ENCODE data around the gene SOCS6.
"Not testable (repeated sequence)": the region's sequence is repeated elsewhere in the genome, so short reads cannot be mapped to it uniquely, and the experiment has no call there.

GRCh38 chr18:70249861-70250260, 39.0 kb upstream of the SOCS6 start:
- not testable (repeated sequence) for TF ChIP-seq CTCF, POLR2AphosphoS5, POLR2A (IDR thresholded peaks at IDR 0.05)

Measured in breast epithelium (tissue), 3 donors.